Tibial nerve (tissue), 4 donors: Measurements from ENCODE around the gene IPO5. TPM values are rescaled to one million over a fixed set of nuclear protein-coding genes. Genes with fewer than 3 reads are reported as not detected.
A peak's percentile ranks its signal among the peaks of the same experiment; 100 is the strongest.

Experiments
- DNase-seq, 2 donors: peaks; one replicate each; pipeline ENCODE4 v3.0.0-alpha.2; 2019; ENCODE audit warnings: low spot score in 2 of 2
- H3K27ac ChIP-seq, 4 donors: fragments of 200-600 bp; sonication (generic) in 3 of 4; one replicate each; pipeline ENCODE4 v1.5.1; 2017 to 2019; ENCODE audit warnings: mild to moderate bottlenecking in 1 of 4
- H3K27me3 ChIP-seq, 2 donors: fragments of 200-600 bp; sonication (generic) in 1 of 2; one replicate each; pipeline versions ENCODE4 v1.5.1 to v1.6.0; 2017 to 2019
- H3K36me3 ChIP-seq, 3 donors: fragments of 200-600 bp; sonication (generic); one replicate each; pipeline ENCODE4 v1.5.1; 2018 to 2019
- H3K4me1 ChIP-seq, 4 donors: fragments of 200-600 bp; sonication (generic) in 3 of 4; one replicate each; pipeline ENCODE4 v1.5.1; 2017 to 2019
- H3K4me3 ChIP-seq, 4 donors: fragments of 200-600 bp; sonication (generic) in 3 of 4; one replicate each; pipeline ENCODE4 v1.5.1; 2017 to 2019; ENCODE audit warnings: mild to moderate bottlenecking in 1 of 4, moderate library complexity in 1 of 4
- H3K9me3 ChIP-seq, 4 donors: fragments of 200-600 bp; sonication (generic) in 3 of 4; one replicate each; pipeline ENCODE4 v1.5.1; 2017 to 2019
- CTCF ChIP-seq, 5 experiments: fragments of 200-600 bp in 3 of 5; fragments of 450-650 bp in 2 of 5; sonication (generic) in 3 of 5; IDR thresholded peaks; one replicate each; pipeline ENCODE4 v1.5.1; 2016 to 2019; ENCODE audit warnings: antibody characterized with exemption in 5 of 5, mild to moderate bottlenecking in 3 of 5, moderate library complexity in 2 of 5
- EP300 ChIP-seq, 2 donors: sonication (generic); formaldehyde crosslinking; IDR thresholded peaks; one replicate each; pipeline ENCODE4 v1.6.1; 2017; ENCODE audit warnings: antibody characterized with exemption in 2 of 2, mild to moderate bottlenecking in 1 of 2
- POLR2A ChIP-seq, 2 donors: fragments of 450-650 bp; IDR thresholded peaks; one replicate each; pipeline ENCODE4 v1.6.1; 2017; ENCODE audit warnings: antibody characterized with exemption in 2 of 2, mild to moderate bottlenecking in 2 of 2, moderate library complexity in 2 of 2
- WGBS, 2 donors: methylation state at CpG; one replicate each; pipeline ENCODE4 v1.1.5; 2018; 5-methylcytosine and 5-hydroxymethylcytosine counted together
- total RNA-seq, 4 donors: library from RNA; depleted of rRNA; stranded (reverse); fragments of >200 nt; gene quantifications; one replicate each; pipeline ENCODE4 v1.1.0, GENCODE V29; 2016

The IPO5 gene
- total RNA-seq, 4 donors from 2014 or later = 117 to 135 (median 120) TPM

- peak; percentile 81 to 85 for DNase-seq
- H3K36me3 ChIP-seq = no peaks in the 10 kb centered on the region
- peaks cover 0 to 46% (median 18%) of the 10 kb centered on the region in 4 donors for H3K4me1 ChIP-seq
- H3K4me3 ChIP-seq = peak overlapping the region; percentile 67 to 95 (median 82)
- TF ChIP-seq EP300 (IDR thresholded peaks at IDR 0.05) = peak in 1 of 2 donors; percentile 77
- peak; percentile 81 to 93 for TF ChIP-seq POLR2A (IDR thresholded peaks at IDR 0.05)
- TF ChIP-seq CTCF (IDR thresholded peaks at IDR 0.05) = peak in 1 of 5 experiments; percentile 62
- H3K27ac ChIP-seq = peak overlapping the region; percentile 89 to 98 (median 96)
- WGBS, 2 donors = 0 to 1% methylated on average over 20 to 26 of the region's 84 CpGs
- H3K9me3 ChIP-seq = no peaks in the 10 kb centered on the region
- no peaks in the 10 kb centered on the region for H3K27me3 ChIP-seq
Measured at GRCh38 chr13:97975848-97976609, 22.6 kb downstream of the IPO5 start.

GRCh38 chr13:97976610-97977521 is 23.4 kb downstream of the IPO5 start:
- 0% methylated on average over 41 to 42 of the region's 79 CpGs for WGBS, 2 donors
- TF ChIP-seq CTCF (IDR thresholded peaks at IDR 0.05) = no peak
- no peak for TF ChIP-seq EP300 (IDR thresholded peaks at IDR 0.05)
- no peak for TF ChIP-seq POLR2A (IDR thresholded peaks at IDR 0.05)
- no peaks in the 10 kb centered on the region for H3K36me3 ChIP-seq
- peak in 1 of 2 donors; percentile 10 for DNase-seq
- no peaks in the 10 kb centered on the region for H3K9me3 ChIP-seq
- H3K4me3 ChIP-seq = peak overlapping the region; percentile 67 to 95 (median 77)
- H3K4me1 ChIP-seq = peaks cover 0 to 52% (median 18%) of the 10 kb centered on the region in 4 donors
- H3K27ac ChIP-seq = peak overlapping the region; percentile 89 to 98 (median 94)
- H3K27me3 ChIP-seq = no peaks in the 10 kb centered on the region

GRCh38 chr13:97977982-97978381 is 24.5 kb downstream of the IPO5 start:
- Histone ChIP-seq H3K9me3 (no peaks in the 10 kb centered on the region), H3K4me1 (peaks cover 0 to 52% (median 18%) of the 10 kb centered on the region in 4 donors), H3K4me3 (no peak overlapping the region), H3K27me3 (no peaks in the 10 kb centered on the region), H3K27ac (peak overlapping the region in 3 of 4 donors; percentile 91 to 98 (median 98)), H3K36me3 (peaks cover 0 to 6% (median 0%) of the 10 kb centered on the region in 3 donors)
- 60 to 63% methylated on average over 7 of the region's 7 CpGs for WGBS, 2 donors
- TF ChIP-seq CTCF (IDR thresholded peaks at IDR 0.05) (no peak), POLR2A (IDR thresholded peaks at IDR 0.05) (no peak), EP300 (IDR thresholded peaks at IDR 0.05) (no peak)
- DNase-seq = no peak

GRCh38 chr13:97978651-97979050 is 25.2 kb downstream of the IPO5 start:
- Histone ChIP-seq H3K27ac (peak overlapping the region in 1 of 4 donors; percentile 18), H3K27me3 (no peaks in the 10 kb centered on the region), H3K4me3 (no peak overlapping the region), H3K4me1 (peaks cover 0 to 52% (median 18%) of the 10 kb centered on the region in 4 donors), H3K9me3 (no peaks in the 10 kb centered on the region), H3K36me3 (peaks cover 0 to 12% (median 0%) of the 10 kb centered on the region in 3 donors)
- DNase-seq = no peak
- TF ChIP-seq POLR2A (IDR thresholded peaks at IDR 0.05) (no peak), CTCF (IDR thresholded peaks at IDR 0.05) (no peak), EP300 (IDR thresholded peaks at IDR 0.05) (no peak)
